ENCODE data around the gene IPO4. TPM values are rescaled to one million over a fixed set of nuclear protein-coding genes. Genes with fewer than 3 reads are reported as not detected.

Gene IPO4
- total and polyA plus RNA-seq, 2 of the 13 experiments (the other 11 are each of a cell fraction or from before 2014, with no cell fraction given): 39.0 to 179 TPM

- TF ChIP-seq ZNF407 (CRISPR knock-in tag; IDR thresholded peaks at IDR 0.05; ENCODE audit: not compliant biosample characterization): peak; percentile 98
- peak; percentile 83 for TF ChIP-seq ZBTB7B (CRISPR knock-in tag; IDR thresholded peaks at IDR 0.05)
- TF ChIP-seq BRD4 (CRISPR knock-in tag; IDR thresholded peaks at IDR 0.05): peak; percentile 96
- peak; percentile 63 for TF ChIP-seq SMAD1 (CRISPR knock-in tag; IDR thresholded peaks at IDR 0.05; ENCODE audit: borderline replicate concordance, low read depth)
- peak; percentile 66; the same call in 1 of the 2 replicates for TF ChIP-seq ZNF446 (CRISPR knock-in tag; IDR thresholded peaks at IDR 0.05)
- TF ChIP-seq PRDM10 (CRISPR knock-in tag; IDR thresholded peaks at IDR 0.05; ENCODE audit: low read depth): peak; percentile 96
- peak; percentile 84 for TF ChIP-seq SRSF4 (IDR thresholded peaks at IDR 0.05; ENCODE audit: low read depth, low read length, poor library complexity, severe bottlenecking)
- TF ChIP-seq CSRNP2 (CRISPR knock-in tag; conservative IDR thresholded peaks at IDR 0.05; ENCODE audit: low read depth): no peak
Observed at GRCh38 chr14:24212924-24213865, 24.6 kb upstream of the IPO4 start, which contains the start of gene CHMP4A (continued).

Data from HepG2 (cell line).